ENCODE data around the gene DHRS11. TPM values are rescaled to one million over a fixed set of nuclear protein-coding genes. Genes with fewer than 3 reads are reported as not detected.

The DHRS11 gene, protein sequence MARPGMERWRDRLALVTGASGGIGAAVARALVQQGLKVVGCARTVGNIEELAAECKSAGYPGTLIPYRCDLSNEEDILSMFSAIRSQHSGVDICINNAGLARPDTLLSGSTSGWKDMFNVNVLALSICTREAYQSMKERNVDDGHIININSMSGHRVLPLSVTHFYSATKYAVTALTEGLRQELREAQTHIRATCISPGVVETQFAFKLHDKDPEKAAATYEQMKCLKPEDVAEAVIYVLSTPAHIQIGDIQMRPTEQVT
- total RNA-seq (ENCODE audit: low replicate concordance) = 30.0 and 60.0 TPM in 2 replicates
- long read RNA-seq, full-length matches to known transcripts = 2 of 3 reads
- long read RNA-seq, partial matches to known transcripts = 1 of 3 reads
- long read RNA-seq, other reads (novel, unspliced or antisense) = 0 of 3 reads

DNA sequence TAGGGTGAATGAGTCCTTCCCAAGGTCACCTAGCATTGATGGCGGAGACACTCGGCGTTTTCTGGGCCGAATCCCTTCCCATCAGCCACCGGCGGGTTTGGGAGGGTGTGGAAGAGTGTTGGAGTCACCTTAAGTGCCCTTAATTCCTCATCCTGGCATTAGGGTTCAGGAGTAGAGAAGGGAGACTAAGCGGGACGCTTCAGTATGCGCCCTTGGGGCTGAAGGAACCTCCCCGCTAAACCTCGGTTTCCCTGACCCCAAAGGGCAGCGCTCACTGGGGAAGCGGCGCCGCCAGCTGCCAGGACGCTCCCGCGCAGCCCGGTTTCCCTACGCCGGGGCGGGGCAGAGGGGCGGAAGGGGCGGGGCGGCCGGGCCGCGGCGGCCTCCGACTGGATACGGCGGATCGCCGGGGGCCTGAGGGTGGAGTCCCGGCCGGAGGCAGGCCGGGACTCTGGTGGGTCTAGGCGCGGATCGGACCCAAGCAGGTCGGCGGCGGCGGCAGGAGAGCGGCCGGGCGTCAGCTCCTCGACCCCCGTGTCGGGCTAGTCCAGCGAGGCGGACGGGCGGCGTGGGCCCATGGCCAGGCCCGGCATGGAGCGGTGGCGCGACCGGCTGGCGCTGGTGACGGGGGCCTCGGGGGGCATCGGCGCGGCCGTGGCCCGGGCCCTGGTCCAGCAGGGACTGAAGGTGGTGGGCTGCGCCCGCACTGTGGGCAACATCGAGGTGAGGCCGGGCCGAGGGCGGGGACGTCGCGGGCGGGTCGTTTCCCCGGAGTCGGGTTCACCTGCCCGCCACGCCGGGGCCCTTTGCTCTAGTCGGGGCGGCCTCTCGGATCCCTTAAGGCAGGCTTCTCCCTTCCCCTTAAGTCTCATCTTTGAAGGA lies at the start of gene DHRS11:
Gene DHRS11, plus strand, starts transcription at position 446 of the 882 bp plus-strand sequence. Its CDS starts 131 bp downstream, at position 577.
- peak within 1 kb of the TSS; percentile 99 for H3K27ac Mint-ChIP-seq
- peaks cover 10% of the 10 kb centered on the region for H3K36me3 Mint-ChIP-seq
- peak; percentile 86 for DNase-seq (ENCODE audit: extremely low spot score, unreplicated experiment)
- no peaks in the 10 kb centered on the region for H3K27me3 Mint-ChIP-seq
- H3K4me1 Mint-ChIP-seq (ENCODE audit: unreplicated experiment) = peaks cover 27% of the 10 kb centered on the region
- peaks cover 4% of the 10 kb centered on the region for H3K9me3 Mint-ChIP-seq
- peak within 1 kb of the TSS; percentile 89 for H3K4me3 Mint-ChIP-seq
- TF ChIP-seq, protein P1, sequence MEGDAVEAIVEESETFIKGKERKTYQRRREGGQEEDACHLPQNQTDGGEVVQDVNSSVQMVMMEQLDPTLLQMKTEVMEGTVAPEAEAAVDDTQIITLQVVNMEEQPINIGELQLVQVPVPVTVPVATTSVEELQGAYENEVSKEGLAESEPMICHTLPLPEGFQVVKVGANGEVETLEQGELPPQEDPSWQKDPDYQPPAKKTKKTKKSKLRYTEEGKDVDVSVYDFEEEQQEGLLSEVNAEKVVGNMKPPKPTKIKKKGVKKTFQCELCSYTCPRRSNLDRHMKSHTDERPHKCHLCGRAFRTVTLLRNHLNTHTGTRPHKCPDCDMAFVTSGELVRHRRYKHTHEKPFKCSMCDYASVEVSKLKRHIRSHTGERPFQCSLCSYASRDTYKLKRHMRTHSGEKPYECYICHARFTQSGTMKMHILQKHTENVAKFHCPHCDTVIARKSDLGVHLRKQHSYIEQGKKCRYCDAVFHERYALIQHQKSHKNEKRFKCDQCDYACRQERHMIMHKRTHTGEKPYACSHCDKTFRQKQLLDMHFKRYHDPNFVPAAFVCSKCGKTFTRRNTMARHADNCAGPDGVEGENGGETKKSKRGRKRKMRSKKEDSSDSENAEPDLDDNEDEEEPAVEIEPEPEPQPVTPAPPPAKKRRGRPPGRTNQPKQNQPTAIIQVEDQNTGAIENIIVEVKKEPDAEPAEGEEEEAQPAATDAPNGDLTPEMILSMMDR (conservative IDR thresholded peaks at IDR 0.05) = no peak

DNA sequence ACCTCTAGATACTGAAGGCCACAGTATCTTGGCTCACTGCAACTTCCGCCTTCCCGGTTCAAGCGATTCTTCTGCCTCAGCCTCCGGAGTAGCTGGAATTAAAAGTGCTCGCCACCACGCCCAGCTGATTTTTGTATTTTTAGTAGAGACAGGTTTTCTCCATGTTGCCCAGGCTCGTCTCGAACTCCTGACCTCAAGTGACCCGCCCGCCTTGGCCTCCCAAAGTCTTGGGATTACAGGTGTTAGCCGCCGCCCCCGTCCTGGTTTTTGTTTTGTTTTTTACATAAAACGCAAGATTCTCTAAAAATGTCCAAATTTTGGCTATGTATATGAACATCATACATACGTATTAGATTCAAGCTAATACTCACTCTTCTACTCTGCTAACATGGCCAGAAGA lies 48.9 kb upstream of the DHRS11 start:
- no peak for DNase-seq (ENCODE audit: extremely low spot score, unreplicated experiment)
- Mint-ChIP-seq H3K27ac (no peak overlapping the region), H3K4me1 (ENCODE audit: unreplicated experiment) (peaks cover 15% of the 10 kb centered on the region), H3K27me3 (no peaks in the 10 kb centered on the region), H3K4me3 (no peak overlapping the region), H3K9me3 (no peaks in the 10 kb centered on the region), H3K36me3 (peaks cover 2% of the 10 kb centered on the region)
- TF ChIP-seq, protein P1 (conservative IDR thresholded peaks at IDR 0.05) = no peak

DNA sequence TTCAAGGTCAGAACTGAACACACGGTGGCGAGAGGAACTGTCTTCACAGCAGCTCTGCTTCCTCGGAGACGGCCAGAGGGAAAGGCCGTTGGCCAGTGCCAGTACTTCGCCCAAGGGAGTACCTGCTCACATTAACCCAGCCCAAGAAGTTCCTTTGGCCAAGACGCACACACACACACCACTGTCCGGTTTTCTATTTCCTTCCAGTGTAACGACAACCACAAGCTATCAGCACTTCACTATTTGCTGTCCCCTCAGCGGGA lies 47.7 kb upstream of the DHRS11 start:
- peaks cover 5% of the 10 kb centered on the region for H3K36me3 Mint-ChIP-seq

DNA sequence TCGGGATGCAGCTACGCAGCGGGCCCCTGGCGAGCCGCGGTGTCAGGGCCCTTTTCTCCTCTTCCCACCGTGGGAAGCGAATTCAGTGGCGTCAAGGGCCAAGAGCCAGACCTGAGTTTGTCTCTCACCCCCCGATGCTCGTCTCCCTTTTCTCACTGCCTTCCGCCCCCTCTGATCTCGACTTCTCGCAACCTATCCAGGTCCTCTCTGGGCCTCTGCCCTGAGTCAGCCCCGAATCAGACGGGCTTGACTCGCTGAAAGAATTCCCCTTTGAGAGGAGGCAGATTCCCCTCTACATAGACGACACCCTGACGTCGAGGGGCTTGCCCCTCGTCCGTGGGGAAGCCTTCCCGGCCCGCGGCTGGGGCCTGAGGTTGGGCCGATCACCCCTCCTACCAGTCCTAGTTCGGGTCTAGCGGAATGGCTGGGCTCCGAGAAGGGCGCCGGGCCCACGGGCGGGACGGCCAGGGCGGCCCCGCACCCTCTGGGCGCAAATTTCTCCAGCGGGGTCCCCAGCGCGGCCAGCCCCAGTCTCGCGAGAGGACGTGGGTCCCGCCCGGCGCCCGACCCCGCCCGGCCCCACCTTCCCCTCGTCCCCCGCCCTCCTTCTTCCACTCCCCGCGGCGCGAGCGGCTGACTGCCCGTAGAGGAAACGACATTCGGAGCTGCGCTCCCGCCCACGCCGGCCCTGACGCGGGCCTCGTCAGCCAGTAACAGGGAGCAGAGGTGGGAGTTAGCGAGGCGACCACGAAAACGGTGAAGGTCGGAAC lies 47.2 kb upstream of the DHRS11 start, which contains the start of gene GGNBP2:
Gene GGNBP2, plus strand, starts transcription at position 613 of the 770 bp plus-strand sequence. CDS start 806 bp downstream, outside the sequence.
- DNase-seq (ENCODE audit: extremely low spot score, unreplicated experiment) = peak; percentile 94
- Mint-ChIP-seq H3K27me3 (no peaks in the 10 kb centered on the region), H3K27ac (peak within 1 kb of the TSS; percentile 99), H3K4me3 (peak within 1 kb of the TSS; percentile 99), H3K36me3 (peaks cover 5% of the 10 kb centered on the region), H3K4me1 (ENCODE audit: unreplicated experiment) (peaks cover 19% of the 10 kb centered on the region), H3K9me3 (no peaks in the 10 kb centered on the region)
- TF ChIP-seq, protein P1 (conservative IDR thresholded peaks at IDR 0.05) = no peak

More for the DNA sequence above, 47.7 kb upstream of the DHRS11 start:
- H3K27ac Mint-ChIP-seq = peak overlapping the region; percentile 99
- TF ChIP-seq, protein P1 (conservative IDR thresholded peaks at IDR 0.05) = peak; percentile 25
- H3K9me3 Mint-ChIP-seq = no peaks in the 10 kb centered on the region
- peaks cover 19% of the 10 kb centered on the region for H3K4me1 Mint-ChIP-seq (ENCODE audit: unreplicated experiment)
- H3K4me3 Mint-ChIP-seq = peak overlapping the region; percentile 99
- no peaks in the 10 kb centered on the region for H3K27me3 Mint-ChIP-seq
- DNase-seq (ENCODE audit: extremely low spot score, unreplicated experiment) = no peak

DNA sequence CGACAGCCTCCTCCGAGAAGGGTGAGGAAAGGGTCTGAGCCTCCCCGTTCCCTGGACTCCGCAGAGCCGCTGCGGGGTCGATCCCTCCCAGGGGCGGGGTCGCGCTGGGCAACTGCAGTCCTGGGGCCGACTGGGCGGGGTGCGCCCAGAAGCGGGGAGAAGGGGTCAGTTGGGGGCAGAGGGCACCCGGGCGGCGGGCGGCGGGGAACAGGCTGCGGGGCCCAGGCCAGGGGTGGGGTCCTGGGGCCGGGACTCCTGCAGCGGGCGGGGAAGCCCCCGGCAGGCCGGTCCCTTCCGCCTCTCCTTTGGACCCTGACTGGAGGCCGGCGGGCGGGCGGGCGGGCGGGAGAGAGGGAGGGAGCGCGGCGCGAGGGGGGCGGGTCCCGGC lies 46.6 kb upstream of the DHRS11 start:
- TF ChIP-seq, protein P1 (conservative IDR thresholded peaks at IDR 0.05) = no peak
- H3K27me3 Mint-ChIP-seq = no peaks in the 10 kb centered on the region
- DNase-seq (ENCODE audit: extremely low spot score, unreplicated experiment) = no peak
- peaks cover 19% of the 10 kb centered on the region for H3K4me1 Mint-ChIP-seq (ENCODE audit: unreplicated experiment)
- peak overlapping the region; percentile 99 for H3K27ac Mint-ChIP-seq
- peak overlapping the region; percentile 99 for H3K4me3 Mint-ChIP-seq
- H3K9me3 Mint-ChIP-seq = no peaks in the 10 kb centered on the region
- peaks cover 5% of the 10 kb centered on the region for H3K36me3 Mint-ChIP-seq

Data from type B pancreatic cell (in vitro differentiated cells).